Neural cell (in vitro differentiated cells): ENCODE results near the gene FAM118A.

Experiments used
- EZH2 ChIP-seq: fragments of 200-600, 300-800 bp; shearing (Covaris generic), sonication (generic); IDR thresholded peaks from 2 replicates; pipeline ENCODE4 v1.6.1; 2014; ENCODE audit warnings: antibody characterized with exemption, low read length, borderline replicate concordance, mild to moderate bottlenecking; ENCODE audit not compliant: insufficient read depth, poor library complexity, severe bottlenecking
- MXI1 ChIP-seq: fragments of 450-650 bp; conservative IDR thresholded peaks from 2 replicates; pipeline ENCODE4 v1.6.1; 2014; ENCODE audit warnings: antibody characterized with exemption, mild to moderate bottlenecking; ENCODE audit not compliant: poor library complexity, severe bottlenecking
- POLR2AphosphoS5 ChIP-seq: IDR thresholded peaks from 2 replicates; pipeline ENCODE4 v1.6.1; 2012
- RAD21 ChIP-seq: fragments of 450-650 bp; conservative IDR thresholded peaks from 2 replicates; pipeline ENCODE4 v1.6.1; 2014; ENCODE audit warnings: antibody characterized with exemption, mild to moderate bottlenecking, moderate library complexity
- TAF1 ChIP-seq: IDR thresholded peaks from 2 replicates; pipeline ENCODE4 v1.6.1; 2012; ENCODE audit warnings: low read depth
- TF ChIP-seq, protein P1 (sequence below): fragments of 450-650 bp; IDR thresholded peaks from 2 replicates; pipeline ENCODE4 v1.5.1; 2014; ENCODE audit warnings: antibody characterized with exemption, mild to moderate bottlenecking, moderate library complexity; ENCODE audit not compliant: poor library complexity, severe bottlenecking

DNA sequence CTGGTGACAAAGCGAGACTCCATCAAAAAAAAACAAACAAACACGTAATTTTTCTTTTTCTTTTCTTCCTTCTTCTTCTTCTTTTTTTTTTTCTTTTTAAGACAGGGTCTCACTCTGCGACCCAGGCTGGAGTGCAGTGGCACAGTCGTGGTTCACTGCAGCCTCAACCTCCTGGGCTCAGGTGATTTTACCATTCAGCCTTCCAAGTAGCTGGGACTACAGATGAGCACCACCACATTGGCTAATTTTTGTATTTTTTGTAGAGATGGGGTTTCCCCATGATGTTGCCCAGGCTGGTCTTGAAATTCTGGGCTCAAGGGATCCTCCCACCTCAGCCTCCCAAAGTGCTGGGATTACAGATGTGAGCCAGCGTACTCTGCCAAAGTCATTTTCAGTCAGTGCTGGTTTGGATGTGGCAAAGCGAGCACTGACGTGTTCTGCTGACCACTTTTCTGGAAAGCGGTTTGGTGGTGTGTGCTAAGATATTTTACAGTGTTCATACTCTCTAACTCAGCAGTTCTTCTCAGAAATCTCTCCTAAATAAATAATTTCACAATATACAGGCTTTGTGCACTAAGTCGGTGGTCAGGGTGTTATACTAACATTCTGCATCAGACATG, 10.7 kb downstream of the FAM118A start:
- TF ChIP-seq, protein P1, sequence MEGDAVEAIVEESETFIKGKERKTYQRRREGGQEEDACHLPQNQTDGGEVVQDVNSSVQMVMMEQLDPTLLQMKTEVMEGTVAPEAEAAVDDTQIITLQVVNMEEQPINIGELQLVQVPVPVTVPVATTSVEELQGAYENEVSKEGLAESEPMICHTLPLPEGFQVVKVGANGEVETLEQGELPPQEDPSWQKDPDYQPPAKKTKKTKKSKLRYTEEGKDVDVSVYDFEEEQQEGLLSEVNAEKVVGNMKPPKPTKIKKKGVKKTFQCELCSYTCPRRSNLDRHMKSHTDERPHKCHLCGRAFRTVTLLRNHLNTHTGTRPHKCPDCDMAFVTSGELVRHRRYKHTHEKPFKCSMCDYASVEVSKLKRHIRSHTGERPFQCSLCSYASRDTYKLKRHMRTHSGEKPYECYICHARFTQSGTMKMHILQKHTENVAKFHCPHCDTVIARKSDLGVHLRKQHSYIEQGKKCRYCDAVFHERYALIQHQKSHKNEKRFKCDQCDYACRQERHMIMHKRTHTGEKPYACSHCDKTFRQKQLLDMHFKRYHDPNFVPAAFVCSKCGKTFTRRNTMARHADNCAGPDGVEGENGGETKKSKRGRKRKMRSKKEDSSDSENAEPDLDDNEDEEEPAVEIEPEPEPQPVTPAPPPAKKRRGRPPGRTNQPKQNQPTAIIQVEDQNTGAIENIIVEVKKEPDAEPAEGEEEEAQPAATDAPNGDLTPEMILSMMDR = no peak
- TF ChIP-seq RAD21 (no peak), EZH2 (no peak), TAF1 (no peak), MXI1 (no peak), POLR2AphosphoS5 (no peak)
